Naive B cell (primary cell): ENCODE measurements around the gene MEOX2. TPM values are rescaled to one million over a fixed set of nuclear protein-coding genes. Genes with fewer than 3 reads are reported as not detected.

Experiments used
- ATAC-seq, 2 donors: fragments of 150-1000 bp; cut with Tn5 transposase; 2 replicates each; pipeline ENCODE4 v1.10.0; 2021; ENCODE audit warnings: low read depth in 2 of 2, mild to moderate bottlenecking in 2 of 2, moderate library complexity in 2 of 2
- DNase-seq: peaks from one replicate; pipeline ENCODE4 v3.0.0; 2022
- H3K27ac Mint-ChIP-seq, 6 donors: one replicate each; pipeline ENCODE4 v1.8.0; 2020 to 2022; ENCODE audit warnings: mild to moderate bottlenecking in 6 of 6, mixed read lengths in 6 of 6, moderate library complexity in 5 of 6, inconsistent platforms in 2 of 6
- H3K27me3 Mint-ChIP-seq, 3 donors: one replicate each; pipeline ENCODE4 v1.8.0; 2021 to 2022; ENCODE audit warnings: mixed read lengths in 3 of 3, mild to moderate bottlenecking in 1 of 3
- H3K36me3 Mint-ChIP-seq, 2 donors: one replicate each; pipeline ENCODE4 v1.8.0; 2020 to 2022; ENCODE audit warnings: mixed read lengths in 2 of 2, inconsistent platforms in 1 of 2, mild to moderate bottlenecking in 1 of 2
- H3K4me1 Mint-ChIP-seq, 3 donors: one replicate each; pipeline ENCODE4 v1.8.0; 2020 to 2022; ENCODE audit warnings: mixed read lengths in 3 of 3, inconsistent platforms in 1 of 3, mild to moderate bottlenecking in 1 of 3, moderate library complexity in 1 of 3
- H3K4me3 Mint-ChIP-seq, 8 donors: one replicate each; pipeline ENCODE4 v1.8.0; 2020 to 2022; ENCODE audit warnings: mild to moderate bottlenecking in 8 of 8, mixed read lengths in 8 of 8, moderate library complexity in 8 of 8, inconsistent platforms in 2 of 8
- H3K9me3 Mint-ChIP-seq, 7 donors: one replicate each; pipeline ENCODE4 v1.8.0; 2020 to 2022; ENCODE audit warnings: mixed read lengths in 7 of 7, mild to moderate bottlenecking in 5 of 7, inconsistent platforms in 2 of 7, moderate library complexity in 1 of 7
- polyA plus RNA-seq, 6 donors: library from polyadenylated mRNA; unstranded; fragments of 300-500 nt; fragmentation: Illumina TruSeq; gene quantifications; one replicate each; pipeline ENCODE4 v1.2.3, GENCODE V29; 2021; ENCODE audit warnings: low read depth in 6 of 6

Gene MEOX2
- polyA plus RNA-seq, 6 donors from 2014 or later: not detected

DNA sequence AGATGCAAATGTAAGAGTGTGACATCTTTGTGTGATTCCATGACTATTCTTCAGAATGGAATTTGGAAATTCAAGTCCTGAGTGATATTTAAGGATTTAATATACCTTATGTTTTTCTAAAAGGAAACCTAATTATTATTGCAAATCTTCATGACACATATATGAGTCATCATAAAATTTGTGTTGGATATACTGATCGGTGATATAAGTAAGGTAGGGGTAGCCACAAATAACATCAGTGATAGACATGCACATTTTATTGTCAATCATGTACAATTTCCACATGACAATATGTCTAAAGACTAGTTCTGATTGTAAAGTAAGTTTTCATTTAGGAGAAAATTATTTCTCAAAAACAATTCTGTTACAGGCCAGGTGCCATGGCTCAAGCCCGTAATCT, 65.0 kb downstream of the MEOX2 start:
- Mint-ChIP-seq H3K27me3 (no peaks in the 10 kb centered on the region), H3K9me3 (peaks cover 0 to 9% (median 0%) of the 10 kb centered on the region in 7 donors), H3K4me1 (no peaks in the 10 kb centered on the region), H3K27ac (no peak overlapping the region), H3K36me3 (no peaks in the 10 kb centered on the region), H3K4me3 (no peak overlapping the region)
- ATAC-seq: no peak
- no peak for DNase-seq

- no peaks in the 10 kb centered on the region for H3K36me3 Mint-ChIP-seq
- peaks cover 0 to 9% (median 0%) of the 10 kb centered on the region in 7 donors for H3K9me3 Mint-ChIP-seq
- ATAC-seq (no peak), DNase-seq (no peak)
- H3K4me1 Mint-ChIP-seq: no peaks in the 10 kb centered on the region
- no peak overlapping the region for H3K27ac Mint-ChIP-seq
- no peak overlapping the region for H3K4me3 Mint-ChIP-seq
- no peaks in the 10 kb centered on the region for H3K27me3 Mint-ChIP-seq
These were observed 65.8 kb downstream of the MEOX2 start for GRCh38 chr7:15620491-15621185.

GRCh38 chr7:15618275-15618674, 68.2 kb downstream of the MEOX2 start:
- Mint-ChIP-seq H3K36me3 (no peaks in the 10 kb centered on the region), H3K9me3 (peaks cover 0 to 9% (median 0%) of the 10 kb centered on the region in 7 donors), H3K27me3 (no peaks in the 10 kb centered on the region), H3K4me3 (no peak overlapping the region), H3K4me1 (no peaks in the 10 kb centered on the region), H3K27ac (no peak overlapping the region)
- DNase-seq: no peak
- no peak for ATAC-seq

- Mint-ChIP-seq H3K27me3 (no peaks in the 10 kb centered on the region), H3K4me3 (no peak overlapping the region)
- no peak for ATAC-seq
These were observed 74.3 kb downstream of the MEOX2 start for GRCh38 chr7:15612205-15612604.

DNA sequence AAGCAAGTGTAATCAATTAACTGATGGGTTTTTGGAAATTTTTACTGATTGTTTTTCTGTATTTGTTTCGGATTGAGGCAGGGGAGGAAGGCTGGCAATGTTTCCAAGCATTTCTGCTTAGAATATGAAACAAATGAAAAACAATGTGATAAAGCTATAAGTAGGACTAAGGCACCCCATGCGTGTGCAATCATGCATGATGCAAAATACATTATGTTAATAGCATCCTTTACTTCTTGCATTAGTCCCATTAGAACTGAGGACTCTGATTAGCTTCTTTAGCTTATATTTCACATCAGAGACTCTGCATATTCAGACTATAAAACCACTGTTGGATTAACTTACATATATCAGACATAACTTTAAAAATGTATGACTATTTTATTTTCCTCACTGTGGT, 76.0 kb downstream of the MEOX2 start:
- Mint-ChIP-seq H3K9me3 (no peaks in the 10 kb centered on the region), H3K36me3 (no peaks in the 10 kb centered on the region), H3K4me1 (no peaks in the 10 kb centered on the region), H3K4me3 (no peak overlapping the region), H3K27ac (no peak overlapping the region), H3K27me3 (no peaks in the 10 kb centered on the region)
- ATAC-seq: no peak
- no peak for DNase-seq

More at GRCh38 chr7:15612205-15612604, 74.3 kb downstream of the MEOX2 start:
- DNase-seq: no peak
- Mint-ChIP-seq H3K27ac (peak overlapping the region in 1 of 6 donors; percentile 1), H3K4me1 (no peaks in the 10 kb centered on the region), H3K36me3 (no peaks in the 10 kb centered on the region), H3K9me3 (no peaks in the 10 kb centered on the region)

DNA sequence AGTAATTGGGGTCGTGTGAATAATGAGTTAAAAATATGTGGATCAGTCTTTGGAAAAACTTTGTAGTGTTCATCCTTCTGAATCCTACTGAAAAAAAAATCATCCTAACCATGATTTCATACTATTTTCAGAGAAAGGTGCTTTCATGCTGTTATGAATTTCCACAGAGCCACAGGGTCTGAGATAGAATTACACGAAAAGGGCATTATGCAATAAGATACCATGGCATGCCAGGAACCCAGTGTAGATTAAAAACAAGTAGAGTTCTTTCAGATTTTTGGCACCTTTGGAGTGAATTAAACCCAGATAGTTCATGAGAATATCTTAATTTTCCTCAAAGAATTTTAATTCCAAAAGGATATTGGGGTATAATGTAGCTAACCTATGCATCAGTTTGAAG, 77.2 kb downstream of the MEOX2 start:
- Mint-ChIP-seq H3K27me3 (no peaks in the 10 kb centered on the region), H3K4me1 (no peaks in the 10 kb centered on the region), H3K4me3 (no peak overlapping the region), H3K27ac (no peak overlapping the region), H3K9me3 (no peaks in the 10 kb centered on the region), H3K36me3 (no peaks in the 10 kb centered on the region)
- no peak for DNase-seq
- no peak for ATAC-seq

- ATAC-seq: no peak
- Mint-ChIP-seq H3K27me3 (no peaks in the 10 kb centered on the region), H3K4me1 (no peaks in the 10 kb centered on the region), H3K27ac (no peak overlapping the region), H3K4me3 (no peak overlapping the region), H3K36me3 (no peaks in the 10 kb centered on the region), H3K9me3 (peaks cover 0 to 5% (median 0%) of the 10 kb centered on the region in 7 donors)
- DNase-seq: no peak
These were observed 78.8 kb downstream of the MEOX2 start for GRCh38 chr7:15607529-15608210.

GRCh38 chr7:15606561-15606960, 79.9 kb downstream of the MEOX2 start:
- H3K9me3 Mint-ChIP-seq: peaks cover 0 to 5% (median 0%) of the 10 kb centered on the region in 7 donors
- ATAC-seq (no peak), DNase-seq (no peak)
- H3K27me3 Mint-ChIP-seq: no peaks in the 10 kb centered on the region
- H3K4me1 Mint-ChIP-seq: no peaks in the 10 kb centered on the region
- no peak overlapping the region for H3K27ac Mint-ChIP-seq
- no peak overlapping the region for H3K4me3 Mint-ChIP-seq
- H3K36me3 Mint-ChIP-seq: no peaks in the 10 kb centered on the region

- Mint-ChIP-seq H3K27me3 (no peaks in the 10 kb centered on the region), H3K27ac (no peak overlapping the region), H3K4me1 (no peaks in the 10 kb centered on the region), H3K9me3 (peaks cover 0 to 7% (median 4%) of the 10 kb centered on the region in 7 donors), H3K36me3 (no peaks in the 10 kb centered on the region), H3K4me3 (no peak overlapping the region)
- ATAC-seq (no peak), DNase-seq (no peak)
These were observed 82.3 kb downstream of the MEOX2 start for GRCh38 chr7:15604166-15604565.

GRCh38 chr7:15603124-15603523, 83.4 kb downstream of the MEOX2 start:
- H3K9me3 Mint-ChIP-seq: peaks cover 0 to 7% (median 4%) of the 10 kb centered on the region in 7 donors
- H3K27ac Mint-ChIP-seq: no peak overlapping the region
- DNase-seq (no peak), ATAC-seq (no peak)
- no peaks in the 10 kb centered on the region for H3K27me3 Mint-ChIP-seq
- H3K36me3 Mint-ChIP-seq: no peaks in the 10 kb centered on the region
- no peak overlapping the region for H3K4me3 Mint-ChIP-seq
- no peaks in the 10 kb centered on the region for H3K4me1 Mint-ChIP-seq

GRCh38 chr7:15602236-15602635, 84.2 kb downstream of the MEOX2 start:
- Mint-ChIP-seq H3K4me1 (no peaks in the 10 kb centered on the region), H3K36me3 (no peaks in the 10 kb centered on the region), H3K27ac (no peak overlapping the region), H3K27me3 (no peaks in the 10 kb centered on the region), H3K9me3 (peaks cover 0 to 7% (median 4%) of the 10 kb centered on the region in 7 donors), H3K4me3 (no peak overlapping the region)
- DNase-seq (no peak), ATAC-seq (no peak)

GRCh38 chr7:15601175-15601574, 85.3 kb downstream of the MEOX2 start:
- Mint-ChIP-seq H3K27me3 (no peaks in the 10 kb centered on the region), H3K4me1 (no peaks in the 10 kb centered on the region), H3K27ac (no peak overlapping the region), H3K9me3 (peaks cover 0 to 7% (median 4%) of the 10 kb centered on the region in 7 donors), H3K4me3 (no peak overlapping the region), H3K36me3 (no peaks in the 10 kb centered on the region)
- no peak for ATAC-seq
- DNase-seq: no peak

DNA sequence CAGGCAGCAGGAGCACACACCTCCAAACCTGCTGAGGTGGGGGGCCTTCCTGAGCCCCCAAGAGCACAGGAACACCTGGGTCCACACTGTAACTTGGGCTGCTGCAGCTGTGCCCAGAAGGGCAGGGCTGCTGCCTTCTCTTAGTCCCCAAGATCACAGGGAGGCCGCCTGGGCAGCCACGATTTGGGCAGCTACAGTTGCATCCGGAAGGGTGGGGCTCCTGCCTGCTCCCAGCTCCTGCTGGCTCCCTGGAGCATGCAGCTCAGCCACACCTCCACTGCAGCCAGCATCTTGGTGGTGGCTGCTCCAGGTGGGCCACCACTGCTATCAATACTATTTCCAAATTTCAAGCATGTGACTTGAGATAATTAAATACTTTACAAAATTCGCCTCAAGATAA, 86.2 kb downstream of the MEOX2 start:
- no peaks in the 10 kb centered on the region for H3K4me1 Mint-ChIP-seq
- peak overlapping the region in 1 of 6 donors; percentile 70 for H3K27ac Mint-ChIP-seq
- no peak overlapping the region for H3K4me3 Mint-ChIP-seq
- H3K9me3 Mint-ChIP-seq: peaks cover 0 to 7% (median 4%) of the 10 kb centered on the region in 7 donors
- no peaks in the 10 kb centered on the region for H3K27me3 Mint-ChIP-seq
- no peak for DNase-seq
- no peak for ATAC-seq
- no peaks in the 10 kb centered on the region for H3K36me3 Mint-ChIP-seq

DNA sequence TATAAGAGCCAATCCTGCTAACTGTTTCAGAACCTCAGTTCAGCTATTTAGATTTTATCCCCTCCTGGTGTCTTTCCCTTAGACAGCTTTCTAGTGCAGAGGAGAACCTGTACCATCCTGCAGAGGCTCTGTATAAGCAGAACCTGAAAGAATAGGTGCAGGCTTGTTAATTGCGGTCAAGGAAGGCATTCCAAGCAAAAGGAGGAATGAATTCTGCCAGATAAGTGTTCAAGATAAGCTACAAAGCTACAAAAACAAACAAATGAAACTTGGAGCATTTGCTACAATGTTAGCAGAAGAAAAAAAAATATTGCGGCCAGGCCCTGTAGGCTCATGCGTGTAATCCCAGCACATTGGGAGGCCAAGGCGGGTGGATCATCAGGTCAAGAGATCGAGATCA, 92.0 kb downstream of the MEOX2 start:
- H3K27me3 Mint-ChIP-seq: no peaks in the 10 kb centered on the region
- no peak overlapping the region for H3K4me3 Mint-ChIP-seq

More for the DNA sequence above, 92.0 kb downstream of the MEOX2 start:
- ATAC-seq: no peak
- H3K9me3 Mint-ChIP-seq: peaks cover 0 to 3% (median 0%) of the 10 kb centered on the region in 7 donors
- H3K36me3 Mint-ChIP-seq: no peaks in the 10 kb centered on the region
- no peaks in the 10 kb centered on the region for H3K4me1 Mint-ChIP-seq
- no peak overlapping the region for H3K27ac Mint-ChIP-seq
- DNase-seq: no peak
